ENCODE results near the gene ACVR1. TPM values are rescaled to one million over a fixed set of nuclear protein-coding genes. Genes with fewer than 3 reads are reported as not detected.

ACVR1 gene
- total and polyA plus RNA-seq, 7 experiments from 2014 or later = 6.0 to 42.0 (median 17.8) TPM

- H3K27me3 Mint-ChIP-seq = no peaks in the 10 kb centered on the region
- no peaks in the 10 kb centered on the region for H3K27me3 ChIP-seq (ENCODE audit: control insufficient read depth in 2 of 2, insufficient read depth in 2 of 2, low read length in 2 of 2)
- H3K4me3 Mint-ChIP-seq = no peak overlapping the region
- no peaks in the 10 kb centered on the region for H3K9me3 Mint-ChIP-seq
- DNase-seq = no peak
- H3K4me1 ChIP-seq (ENCODE audit: control insufficient read depth in 2 of 2, insufficient read depth in 2 of 2, low read length in 2 of 2) = peaks cover 0 to 17% of the 10 kb centered on the region in 2 donors
- H3K4me3 ChIP-seq (ENCODE audit: low read length) = no peak overlapping the region
- peak overlapping the region in 3 of 9 donors; percentile 65 to 82 (median 73) for H3K27ac Mint-ChIP-seq
- no peak for ATAC-seq
- peaks cover 0 to 31% (median 14%) of the 10 kb centered on the region in 5 donors for H3K36me3 Mint-ChIP-seq
- no peaks in the 10 kb centered on the region for H3K9me3 ChIP-seq (ENCODE audit: control insufficient read depth in 2 of 3, low read length in 3 of 3)
- CTCF ChIA-PET = no interaction called here
- no peak overlapping the region for H3K27ac ChIP-seq (ENCODE audit: low read depth, low read length)
- H3K4me1 Mint-ChIP-seq = peaks cover 24 to 57% (median 54%) of the 10 kb centered on the region in 7 donors
- POLR2A ChIA-PET = no interaction called here
- no peaks in the 10 kb centered on the region for H3K36me3 ChIP-seq (ENCODE audit: control insufficient read depth in 2 of 3, insufficient read depth in 3 of 3, low read length in 3 of 3)
- intact Hi-C loops (cut with micrococcal nuclease) = loop anchor here (2.0 to 5.0 kb wide), 3 partner anchors 36 to 58 kb away; partner anchors contain the start of gene ACVR1 (in 1 of the 2)
These were observed 36.8 kb downstream of the ACVR1 start for GRCh38 chr2:157839162-157839801.

GRCh38 chr2:157838442-157839161, 37.5 kb downstream of the ACVR1 start:
- POLR2A ChIA-PET = no interaction called here
- Mint-ChIP-seq H3K9me3 (no peaks in the 10 kb centered on the region), H3K27me3 (no peaks in the 10 kb centered on the region), H3K4me1 (peaks cover 24 to 58% (median 54%) of the 10 kb centered on the region in 7 donors), H3K4me3 (peak overlapping the region in 6 of 10 donors; percentile 13 to 69 (median 54)), H3K27ac (peak overlapping the region in 6 of 9 donors; percentile 8 to 82 (median 72)), H3K36me3 (peaks cover 0 to 27% (median 14%) of the 10 kb centered on the region in 5 donors)
- Histone ChIP-seq H3K27ac (ENCODE audit: low read depth, low read length) (no peak overlapping the region), H3K4me1 (ENCODE audit: control insufficient read depth in 2 of 2, insufficient read depth in 2 of 2, low read length in 2 of 2) (peaks cover 0 to 17% of the 10 kb centered on the region in 2 donors), H3K4me3 (ENCODE audit: low read length) (no peak overlapping the region), H3K36me3 (ENCODE audit: control insufficient read depth in 2 of 3, insufficient read depth in 3 of 3, low read length in 3 of 3) (no peaks in the 10 kb centered on the region), H3K27me3 (ENCODE audit: control insufficient read depth in 2 of 2, insufficient read depth in 2 of 2, low read length in 2 of 2) (no peaks in the 10 kb centered on the region), H3K9me3 (ENCODE audit: control insufficient read depth in 2 of 3, low read length in 3 of 3) (no peaks in the 10 kb centered on the region)
- ATAC-seq (peak; percentile 88), DNase-seq (peak in 2 of 9 donors; percentile 18 to 29)
- CTCF ChIA-PET = no interaction called here
- intact Hi-C loops (cut with micrococcal nuclease) = loop anchor here (2.0 to 5.0 kb wide), 3 partner anchors 36 to 59 kb away; partner anchors contain the start of gene ACVR1 (in 1 of the 2)

GRCh38 chr2:157837851-157838441, 38.2 kb downstream of the ACVR1 start:
- CTCF ChIA-PET = no interaction called here
- Mint-ChIP-seq H3K9me3 (no peaks in the 10 kb centered on the region), H3K36me3 (peaks cover 0 to 24% (median 12%) of the 10 kb centered on the region in 5 donors), H3K27ac (peak overlapping the region in 7 of 9 donors; percentile 8 to 82 (median 70)), H3K4me1 (peaks cover 26 to 58% (median 54%) of the 10 kb centered on the region in 7 donors), H3K4me3 (peak overlapping the region in 5 of 10 donors; percentile 13 to 69 (median 55)), H3K27me3 (no peaks in the 10 kb centered on the region)
- Histone ChIP-seq H3K27ac (ENCODE audit: low read depth, low read length) (no peak overlapping the region), H3K27me3 (ENCODE audit: control insufficient read depth in 2 of 2, insufficient read depth in 2 of 2, low read length in 2 of 2) (no peaks in the 10 kb centered on the region), H3K36me3 (ENCODE audit: control insufficient read depth in 2 of 3, insufficient read depth in 3 of 3, low read length in 3 of 3) (no peaks in the 10 kb centered on the region), H3K4me3 (ENCODE audit: low read length) (no peak overlapping the region), H3K9me3 (ENCODE audit: control insufficient read depth in 2 of 3, low read length in 3 of 3) (no peaks in the 10 kb centered on the region), H3K4me1 (ENCODE audit: control insufficient read depth in 2 of 2, insufficient read depth in 2 of 2, low read length in 2 of 2) (peaks cover 0 to 17% of the 10 kb centered on the region in 2 donors)
- no peak for DNase-seq
- no peak for ATAC-seq
- intact Hi-C loops (cut with micrococcal nuclease) = loop anchor here (2.0 to 5.0 kb wide), 3 partner anchors 37 to 59 kb away; partner anchors contain the start of gene ACVR1 (in 1 of the 2)
- POLR2A ChIA-PET = no interaction called here

- Histone ChIP-seq H3K9me3 (ENCODE audit: control insufficient read depth in 2 of 3, low read length in 3 of 3) (no peaks in the 10 kb centered on the region), H3K36me3 (ENCODE audit: control insufficient read depth in 2 of 3, insufficient read depth in 3 of 3, low read length in 3 of 3) (no peaks in the 10 kb centered on the region), H3K4me3 (ENCODE audit: low read length) (no peak overlapping the region), H3K27ac (ENCODE audit: low read depth, low read length) (no peak overlapping the region), H3K27me3 (ENCODE audit: control insufficient read depth in 2 of 2, insufficient read depth in 2 of 2, low read length in 2 of 2) (no peaks in the 10 kb centered on the region), H3K4me1 (ENCODE audit: control insufficient read depth in 2 of 2, insufficient read depth in 2 of 2, low read length in 2 of 2) (peaks cover 0 to 17% of the 10 kb centered on the region in 2 donors)
- no peaks in the 10 kb centered on the region for H3K9me3 Mint-ChIP-seq
- DNase-seq (no peak), ATAC-seq (no peak)
- no peaks in the 10 kb centered on the region for H3K27me3 Mint-ChIP-seq
- peak overlapping the region in 3 of 10 donors; percentile 12 to 55 (median 33) for H3K4me3 Mint-ChIP-seq
- H3K36me3 Mint-ChIP-seq = peaks cover 0 to 24% (median 14%) of the 10 kb centered on the region in 5 donors
- CTCF ChIA-PET = interaction anchor here (0.6 kb wide), 1 partner anchor 969 kb away, joined by 3 read pairs; no protein-coding TSS in a partner anchor
- H3K4me1 Mint-ChIP-seq = peaks cover 30 to 62% (median 50%) of the 10 kb centered on the region in 7 donors
- intact Hi-C loops (cut with micrococcal nuclease) = loop anchor here in 1 of 2 donors (5.0 kb wide), 1 partner anchor 61 kb away; no protein-coding TSS in a partner anchor
- H3K27ac Mint-ChIP-seq = peak overlapping the region in 7 of 9 donors; percentile 11 to 79 (median 50)
- POLR2A ChIA-PET = no interaction called here
These were observed 39.6 kb downstream of the ACVR1 start for GRCh38 chr2:157836531-157836930.

- Mint-ChIP-seq H3K27me3 (no peaks in the 10 kb centered on the region), H3K9me3 (no peaks in the 10 kb centered on the region), H3K36me3 (peaks cover 0 to 32% (median 13%) of the 10 kb centered on the region in 5 donors), H3K4me3 (no peak overlapping the region), H3K4me1 (peaks cover 30 to 64% (median 51%) of the 10 kb centered on the region in 7 donors), H3K27ac (no peak overlapping the region)
- POLR2A ChIA-PET = no interaction called here
- no peak for ATAC-seq
- no peaks in the 10 kb centered on the region for H3K9me3 ChIP-seq (ENCODE audit: control insufficient read depth in 2 of 3, low read length in 3 of 3)
- DNase-seq = no peak
- H3K27me3 ChIP-seq (ENCODE audit: control insufficient read depth in 2 of 2, insufficient read depth in 2 of 2, low read length in 2 of 2) = no peaks in the 10 kb centered on the region
- H3K4me3 ChIP-seq (ENCODE audit: low read length) = no peak overlapping the region
- H3K27ac ChIP-seq (ENCODE audit: low read depth, low read length) = no peak overlapping the region
- intact Hi-C loops (cut with micrococcal nuclease) = loop anchor here in 1 of 2 donors (5.0 kb wide), 1 partner anchor 62 kb away; no protein-coding TSS in a partner anchor
- peaks cover 0 to 17% of the 10 kb centered on the region in 2 donors for H3K4me1 ChIP-seq (ENCODE audit: control insufficient read depth in 2 of 2, insufficient read depth in 2 of 2, low read length in 2 of 2)
- CTCF ChIA-PET = no interaction called here
- H3K36me3 ChIP-seq (ENCODE audit: control insufficient read depth in 2 of 3, insufficient read depth in 3 of 3, low read length in 3 of 3) = no peaks in the 10 kb centered on the region
These were observed 40.7 kb downstream of the ACVR1 start for GRCh38 chr2:157835425-157835824.

- Mint-ChIP-seq H3K36me3 (peaks cover 0 to 32% (median 10%) of the 10 kb centered on the region in 5 donors), H3K4me3 (no peak overlapping the region), H3K9me3 (no peaks in the 10 kb centered on the region), H3K4me1 (peaks cover 30 to 60% (median 47%) of the 10 kb centered on the region in 7 donors), H3K27ac (no peak overlapping the region), H3K27me3 (no peaks in the 10 kb centered on the region)
- Histone ChIP-seq H3K4me3 (ENCODE audit: low read length) (no peak overlapping the region), H3K4me1 (ENCODE audit: control insufficient read depth in 2 of 2, insufficient read depth in 2 of 2, low read length in 2 of 2) (peaks cover 0 to 17% of the 10 kb centered on the region in 2 donors), H3K9me3 (ENCODE audit: control insufficient read depth in 2 of 3, low read length in 3 of 3) (no peaks in the 10 kb centered on the region), H3K36me3 (ENCODE audit: control insufficient read depth in 2 of 3, insufficient read depth in 3 of 3, low read length in 3 of 3) (no peaks in the 10 kb centered on the region), H3K27ac (ENCODE audit: low read depth, low read length) (no peak overlapping the region), H3K27me3 (ENCODE audit: control insufficient read depth in 2 of 2, insufficient read depth in 2 of 2, low read length in 2 of 2) (no peaks in the 10 kb centered on the region)
- ChIA-PET CTCF (no interaction called here), POLR2A (no interaction called here)
- intact Hi-C loops (cut with micrococcal nuclease) = loop anchor here in 1 of 2 donors (5.0 kb wide), 1 partner anchor 62 kb away; no protein-coding TSS in a partner anchor
- no peak for DNase-seq
- no peak for ATAC-seq
These were observed 41.1 kb downstream of the ACVR1 start for GRCh38 chr2:157835006-157835405.
